K562 (cell line): ENCODE results near the gene SLC12A4. TPM values are rescaled to one million over a fixed set of nuclear protein-coding genes. Genes with fewer than 3 reads are reported as not detected.

ENCODE experiments used
- BRD9 ChIP-seq: fragments of 450-650 bp; IDR thresholded peaks from 2 replicates; pipeline ENCODE4 v1.6.1; 2018; ENCODE audit warnings: low read depth; ENCODE audit not compliant: partially characterized antibody
- CBFA2T2 ChIP-seq: fragments of 450-650 bp; conservative IDR thresholded peaks from 2 replicates; pipeline ENCODE4 v1.6.1; 2017; ENCODE audit warnings: mild to moderate bottlenecking
- CCNT2 ChIP-seq: IDR thresholded peaks from 2 replicates; pipeline ENCODE4 v1.6.1; 2011; ENCODE audit warnings: borderline replicate concordance, low read depth, mild to moderate bottlenecking, moderate library complexity, mixed read lengths, low read length; ENCODE audit not compliant: insufficient read length; ENCODE audit errors: extremely low read depth
- FOXJ3 ChIP-seq: sonication (generic); formaldehyde crosslinking; IDR thresholded peaks from 2 replicates; pipeline ENCODE4 v1.4.0; 2020; ENCODE audit warnings: mild to moderate bottlenecking, missing genetic modification reagents
- HDGF ChIP-seq: fragments of 450-650 bp; IDR thresholded peaks from 2 replicates; pipeline ENCODE4 v1.6.1; 2016
- MECOM ChIP-seq: fragments of 250-450 bp; sonication (Bioruptor Pico); IDR thresholded peaks from 2 replicates; pipeline ENCODE4 v1.8.0; 2022; ENCODE audit warnings: inconsistent platforms
- MTA3 ChIP-seq: fragments of 450-650 bp; formaldehyde crosslinking; IDR thresholded peaks from 2 replicates; pipeline ENCODE4 v1.6.1; 2017; ENCODE audit warnings: mild to moderate bottlenecking, borderline replicate concordance
- PYGO2 ChIP-seq: fragments of 450-650 bp; IDR thresholded peaks from 2 replicates; pipeline ENCODE4 v1.6.1; 2016; ENCODE audit warnings: mild to moderate bottlenecking, missing genetic modification characterization, moderate library complexity, missing compliant biosample characterization
- RBM25 ChIP-seq: fragments of 200-400 bp; formaldehyde crosslinking; IDR thresholded peaks from 2 replicates; pipeline ENCODE4 v1.6.1; 2018; ENCODE audit warnings: low read length, low read depth, moderate library complexity; ENCODE audit not compliant: severe bottlenecking
- SNIP1 ChIP-seq: fragments of 450-650 bp; IDR thresholded peaks from 2 replicates; pipeline ENCODE4 v1.7.1; 2017; ENCODE audit warnings: low read depth, mild to moderate bottlenecking
- THRAP3 ChIP-seq: fragments of 450-650 bp; IDR thresholded peaks from 2 replicates; pipeline ENCODE4 v1.6.1; 2016; ENCODE audit warnings: mild to moderate bottlenecking, inconsistent platforms, borderline replicate concordance
- polyA plus RNA-seq, 8 experiments: library from polyadenylated mRNA; depleted of rRNA in 4 of 8; stranded (reverse) in 5 of 8; unstranded in 3 of 8; fragments of >200 nt; fragmentation: Nextera tagmentation in 2 of 8; fragmentation: Illumina TruSeq in 1 of 8; extraction: Ambion mirVana in 2 of 8; extraction: Trizol in 1 of 8; gene quantifications; 2 replicates each; pipeline versions ENCODE4 v1.2.1 to v1.2.3, GENCODE V29; 2011 to 2014; ENCODE audit warnings: inconsistent platforms in 1 of 8, missing spikeins in 1 of 8
- total RNA-seq, 7 experiments: library from RNA; depleted of rRNA in 6 of 7; stranded (reverse); fragments of >200 nt in 6 of 7; fragmentation: Illumina TruSeq in 2 of 7; extraction: Trizol in 2 of 7; gene quantifications; 2 replicates each; pipeline versions ENCODE4 v1.2.1 to v1.2.3, GENCODE V29; 2011 to 2021; ENCODE audit warnings: low replicate concordance in 1 of 7
- TF ChIP-seq, protein P1 (sequence below): fragments of 250-450 bp; sonication (Bioruptor Pico); IDR thresholded peaks from 2 replicates; pipeline ENCODE4 v1.8.0; 2022; ENCODE audit warnings: inconsistent platforms
- TF ChIP-seq, protein P2 (sequence below): fragments of 250-450 bp; sonication (Bioruptor Pico); IDR thresholded peaks from 2 replicates; pipeline ENCODE4 v1.5.0; 2021; ENCODE audit warnings: mild to moderate bottlenecking, borderline replicate concordance
- TF ChIP-seq, protein P3 (sequence below): IDR thresholded peaks from 2 replicates; pipeline ENCODE4 v1.6.1; 2011; ENCODE audit warnings: borderline replicate concordance, low read depth, mild to moderate bottlenecking, moderate library complexity, low read length; ENCODE audit not compliant: insufficient read depth, poor library complexity, severe bottlenecking
- TF ChIP-seq, protein P4 (sequence below): sonication (generic); formaldehyde crosslinking; IDR thresholded peaks from 2 replicates; pipeline ENCODE4 v1.8.1; 2023; ENCODE audit warnings: mild to moderate bottlenecking, missing genetic modification reagents
- TF ChIP-seq, protein P5 (sequence below): sonication (generic); IDR thresholded peaks from 2 replicates; pipeline ENCODE4 v1.6.1; 2016
- TF ChIP-seq, protein P6 (sequence below): fragments of 450-650 bp; IDR thresholded peaks from 2 replicates; pipeline ENCODE4 v1.6.1; 2016

Gene SLC12A4
- total and polyA plus RNA-seq, 9 of the 15 experiments (the other 6 are each of a cell fraction or from before 2014, with no cell fraction given) = 0.75 to 43.5 (median 15.0) TPM

DNA sequence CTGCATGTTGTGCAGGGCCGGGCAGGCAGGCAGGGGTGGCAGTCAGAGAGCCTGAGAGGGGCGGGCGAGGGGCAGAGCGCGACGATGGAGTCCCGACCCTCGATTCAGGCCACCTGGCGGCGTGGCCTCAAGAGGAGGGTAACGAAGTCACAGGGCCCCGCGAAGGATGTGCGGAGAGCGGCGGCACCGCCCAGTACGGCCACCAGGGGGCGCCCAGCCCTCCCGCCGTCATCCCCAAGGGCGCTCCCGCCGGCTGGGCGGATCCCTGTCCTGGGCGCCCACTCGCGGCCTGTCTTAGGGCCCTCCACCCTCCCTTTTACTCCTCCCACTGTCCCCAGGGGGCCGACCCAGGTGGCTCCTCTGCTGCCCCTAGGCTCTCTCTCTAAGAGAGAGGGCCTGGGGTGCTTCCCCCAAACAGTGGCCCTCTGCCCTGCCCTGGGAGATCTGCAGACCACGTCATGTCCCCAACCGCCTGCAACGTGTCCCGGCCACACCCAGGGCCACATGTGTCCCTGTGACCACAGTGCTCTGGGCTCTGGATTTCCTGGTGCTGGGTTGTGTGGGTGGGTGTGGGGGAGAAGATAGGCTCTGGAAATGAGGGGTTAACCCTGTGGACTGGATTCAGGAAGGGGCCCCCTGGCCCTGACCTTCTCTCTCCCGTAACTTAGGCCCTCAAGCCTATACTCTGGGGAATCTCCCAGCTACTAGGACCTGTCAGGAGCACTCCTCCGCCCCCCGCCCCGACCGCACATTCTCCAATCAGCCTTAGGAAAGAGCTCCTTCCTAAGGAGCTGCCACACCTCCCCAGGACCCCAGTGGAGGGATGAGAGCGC lies 25.0 kb upstream of the SLC12A4 start (continued):
- TF ChIP-seq, protein P1, sequence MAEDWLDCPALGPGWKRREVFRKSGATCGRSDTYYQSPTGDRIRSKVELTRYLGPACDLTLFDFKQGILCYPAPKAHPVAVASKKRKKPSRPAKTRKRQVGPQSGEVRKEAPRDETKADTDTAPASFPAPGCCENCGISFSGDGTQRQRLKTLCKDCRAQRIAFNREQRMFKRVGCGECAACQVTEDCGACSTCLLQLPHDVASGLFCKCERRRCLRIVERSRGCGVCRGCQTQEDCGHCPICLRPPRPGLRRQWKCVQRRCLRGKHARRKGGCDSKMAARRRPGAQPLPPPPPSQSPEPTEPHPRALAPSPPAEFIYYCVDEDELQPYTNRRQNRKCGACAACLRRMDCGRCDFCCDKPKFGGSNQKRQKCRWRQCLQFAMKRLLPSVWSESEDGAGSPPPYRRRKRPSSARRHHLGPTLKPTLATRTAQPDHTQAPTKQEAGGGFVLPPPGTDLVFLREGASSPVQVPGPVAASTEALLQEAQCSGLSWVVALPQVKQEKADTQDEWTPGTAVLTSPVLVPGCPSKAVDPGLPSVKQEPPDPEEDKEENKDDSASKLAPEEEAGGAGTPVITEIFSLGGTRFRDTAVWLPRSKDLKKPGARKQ = no peak
- TF ChIP-seq SNIP1 (0 out of 2 replicates have a peak, but pooled peaks have one; percentile 24), RBM25 (no peak), PYGO2 (no peak), BRD9 (peak; percentile 80), HDGF (no peak), FOXJ3 (CRISPR knock-in tag) (no peak), CCNT2 (peak; percentile 83), MTA3 (peak; percentile 82; the same call in 1 of the 2 replicates), MECOM (CRISPR knock-in tag) (no peak), THRAP3 (no peak), CBFA2T2 (no peak)
- TF ChIP-seq, protein P2, sequence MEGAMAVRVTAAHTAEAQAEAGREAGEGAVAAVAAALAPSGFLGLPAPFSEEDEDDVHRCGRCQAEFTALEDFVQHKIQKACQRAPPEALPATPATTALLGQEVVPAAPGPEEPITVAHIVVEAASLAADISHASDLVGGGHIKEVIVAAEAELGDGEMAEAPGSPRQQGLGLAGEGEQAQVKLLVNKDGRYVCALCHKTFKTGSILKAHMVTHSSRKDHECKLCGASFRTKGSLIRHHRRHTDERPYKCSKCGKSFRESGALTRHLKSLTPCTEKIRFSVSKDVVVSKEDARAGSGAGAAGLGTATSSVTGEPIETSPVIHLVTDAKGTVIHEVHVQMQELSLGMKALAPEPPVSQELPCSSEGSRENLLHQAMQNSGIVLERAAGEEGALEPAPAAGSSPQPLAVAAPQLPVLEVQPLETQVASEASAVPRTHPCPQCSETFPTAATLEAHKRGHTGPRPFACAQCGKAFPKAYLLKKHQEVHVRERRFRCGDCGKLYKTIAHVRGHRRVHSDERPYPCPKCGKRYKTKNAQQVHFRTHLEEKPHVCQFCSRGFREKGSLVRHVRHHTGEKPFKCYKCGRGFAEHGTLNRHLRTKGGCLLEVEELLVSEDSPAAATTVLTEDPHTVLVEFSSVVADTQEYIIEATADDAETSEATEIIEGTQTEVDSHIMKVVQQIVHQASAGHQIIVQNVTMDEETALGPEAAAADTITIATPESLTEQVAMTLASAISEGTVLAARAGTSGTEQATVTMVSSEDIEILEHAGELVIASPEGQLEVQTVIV (CRISPR knock-in tag) = no peak
- TF ChIP-seq, protein P3, sequence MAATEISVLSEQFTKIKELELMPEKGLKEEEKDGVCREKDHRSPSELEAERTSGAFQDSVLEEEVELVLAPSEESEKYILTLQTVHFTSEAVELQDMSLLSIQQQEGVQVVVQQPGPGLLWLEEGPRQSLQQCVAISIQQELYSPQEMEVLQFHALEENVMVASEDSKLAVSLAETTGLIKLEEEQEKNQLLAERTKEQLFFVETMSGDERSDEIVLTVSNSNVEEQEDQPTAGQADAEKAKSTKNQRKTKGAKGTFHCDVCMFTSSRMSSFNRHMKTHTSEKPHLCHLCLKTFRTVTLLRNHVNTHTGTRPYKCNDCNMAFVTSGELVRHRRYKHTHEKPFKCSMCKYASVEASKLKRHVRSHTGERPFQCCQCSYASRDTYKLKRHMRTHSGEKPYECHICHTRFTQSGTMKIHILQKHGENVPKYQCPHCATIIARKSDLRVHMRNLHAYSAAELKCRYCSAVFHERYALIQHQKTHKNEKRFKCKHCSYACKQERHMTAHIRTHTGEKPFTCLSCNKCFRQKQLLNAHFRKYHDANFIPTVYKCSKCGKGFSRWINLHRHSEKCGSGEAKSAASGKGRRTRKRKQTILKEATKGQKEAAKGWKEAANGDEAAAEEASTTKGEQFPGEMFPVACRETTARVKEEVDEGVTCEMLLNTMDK = peak; percentile 98
- TF ChIP-seq, protein P4, sequence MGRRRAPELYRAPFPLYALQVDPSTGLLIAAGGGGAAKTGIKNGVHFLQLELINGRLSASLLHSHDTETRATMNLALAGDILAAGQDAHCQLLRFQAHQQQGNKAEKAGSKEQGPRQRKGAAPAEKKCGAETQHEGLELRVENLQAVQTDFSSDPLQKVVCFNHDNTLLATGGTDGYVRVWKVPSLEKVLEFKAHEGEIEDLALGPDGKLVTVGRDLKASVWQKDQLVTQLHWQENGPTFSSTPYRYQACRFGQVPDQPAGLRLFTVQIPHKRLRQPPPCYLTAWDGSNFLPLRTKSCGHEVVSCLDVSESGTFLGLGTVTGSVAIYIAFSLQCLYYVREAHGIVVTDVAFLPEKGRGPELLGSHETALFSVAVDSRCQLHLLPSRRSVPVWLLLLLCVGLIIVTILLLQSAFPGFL (CRISPR knock-in tag) = no peak
- TF ChIP-seq, protein P5, sequence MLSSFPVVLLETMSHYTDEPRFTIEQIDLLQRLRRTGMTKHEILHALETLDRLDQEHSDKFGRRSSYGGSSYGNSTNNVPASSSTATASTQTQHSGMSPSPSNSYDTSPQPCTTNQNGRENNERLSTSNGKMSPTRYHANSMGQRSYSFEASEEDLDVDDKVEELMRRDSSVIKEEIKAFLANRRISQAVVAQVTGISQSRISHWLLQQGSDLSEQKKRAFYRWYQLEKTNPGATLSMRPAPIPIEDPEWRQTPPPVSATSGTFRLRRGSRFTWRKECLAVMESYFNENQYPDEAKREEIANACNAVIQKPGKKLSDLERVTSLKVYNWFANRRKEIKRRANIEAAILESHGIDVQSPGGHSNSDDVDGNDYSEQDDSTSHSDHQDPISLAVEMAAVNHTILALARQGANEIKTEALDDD = no peak
- TF ChIP-seq, protein P6, sequence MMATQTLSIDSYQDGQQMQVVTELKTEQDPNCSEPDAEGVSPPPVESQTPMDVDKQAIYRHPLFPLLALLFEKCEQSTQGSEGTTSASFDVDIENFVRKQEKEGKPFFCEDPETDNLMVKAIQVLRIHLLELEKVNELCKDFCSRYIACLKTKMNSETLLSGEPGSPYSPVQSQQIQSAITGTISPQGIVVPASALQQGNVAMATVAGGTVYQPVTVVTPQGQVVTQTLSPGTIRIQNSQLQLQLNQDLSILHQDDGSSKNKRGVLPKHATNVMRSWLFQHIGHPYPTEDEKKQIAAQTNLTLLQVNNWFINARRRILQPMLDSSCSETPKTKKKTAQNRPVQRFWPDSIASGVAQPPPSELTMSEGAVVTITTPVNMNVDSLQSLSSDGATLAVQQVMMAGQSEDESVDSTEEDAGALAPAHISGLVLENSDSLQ = peak; percentile 25; the same call in 1 of the 2 replicates
